ENCODE data around the gene LARP4B.

LARP4B gene

DNA sequence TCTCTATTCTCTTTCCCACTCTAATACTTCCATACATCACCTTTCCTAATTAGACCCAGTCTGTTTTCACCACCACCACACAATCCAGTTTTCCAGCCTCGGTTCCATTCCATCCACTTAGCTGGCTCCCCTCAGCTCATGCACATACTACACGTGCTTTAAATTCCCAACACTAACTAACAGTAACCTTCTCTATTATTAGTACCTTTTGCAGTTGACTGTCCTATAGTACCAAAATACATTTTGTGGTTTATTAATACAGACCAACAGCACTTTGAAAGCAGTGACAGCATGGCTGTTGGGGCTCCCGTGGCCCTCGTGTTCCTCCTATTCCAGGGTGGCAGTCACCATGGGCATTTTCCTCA is 64.9 kb downstream of the LARP4B start:
- no peak for DNase-seq (ENCODE audit: low read depth)

DNA sequence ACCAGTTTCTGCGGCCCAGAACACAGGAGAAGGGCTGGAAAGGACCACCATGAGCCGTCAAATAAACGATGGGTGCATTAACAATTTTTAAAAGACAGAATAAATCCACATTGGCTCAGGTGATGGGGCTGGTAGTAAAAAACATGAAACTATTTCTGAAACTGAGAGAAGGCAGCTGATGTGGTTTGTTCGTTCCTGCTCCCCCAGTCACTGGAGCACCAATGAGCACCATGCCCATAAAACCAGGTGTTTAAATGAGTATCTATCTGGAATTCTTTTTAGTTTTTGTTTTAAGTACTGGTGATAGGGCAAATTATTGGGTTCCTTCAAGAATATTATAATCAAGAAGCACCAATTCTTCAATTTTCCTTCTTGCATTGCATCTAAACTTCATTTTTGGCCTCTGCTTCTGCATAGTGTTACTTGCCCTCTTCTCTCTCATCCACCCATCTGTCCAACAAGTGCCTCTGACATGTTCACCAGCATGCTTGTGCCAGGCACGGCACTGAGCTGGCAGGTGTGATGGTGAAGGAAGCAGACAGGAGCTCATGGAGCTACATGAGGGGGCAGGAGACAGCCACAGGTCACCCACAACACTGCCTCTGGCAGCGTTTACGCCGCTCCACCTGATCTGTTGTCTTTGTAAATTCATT is 65.5 kb downstream of the LARP4B start:
- DNase-seq (ENCODE audit: low read depth): no peak

DNA sequence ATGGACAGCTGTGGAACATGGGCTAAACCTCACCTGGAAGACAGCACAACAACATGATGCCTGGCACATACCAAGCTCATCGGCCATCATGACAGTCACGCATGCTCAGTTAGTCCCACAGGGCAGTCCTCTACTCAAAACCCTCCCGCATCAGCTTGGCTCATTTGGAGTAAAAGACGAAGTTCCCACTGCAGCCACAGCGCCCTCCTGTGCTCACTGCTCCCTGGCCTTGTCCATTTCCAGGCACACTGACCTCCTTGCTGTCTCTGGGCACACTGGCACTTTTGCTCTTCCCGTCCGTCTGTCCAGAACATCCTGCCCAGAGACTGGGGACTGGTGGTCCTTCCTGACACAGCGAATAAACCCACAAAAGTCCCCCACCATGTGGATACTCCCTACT is 66.2 kb downstream of the LARP4B start:
- DNase-seq (ENCODE audit: low read depth): no peak

DNA sequence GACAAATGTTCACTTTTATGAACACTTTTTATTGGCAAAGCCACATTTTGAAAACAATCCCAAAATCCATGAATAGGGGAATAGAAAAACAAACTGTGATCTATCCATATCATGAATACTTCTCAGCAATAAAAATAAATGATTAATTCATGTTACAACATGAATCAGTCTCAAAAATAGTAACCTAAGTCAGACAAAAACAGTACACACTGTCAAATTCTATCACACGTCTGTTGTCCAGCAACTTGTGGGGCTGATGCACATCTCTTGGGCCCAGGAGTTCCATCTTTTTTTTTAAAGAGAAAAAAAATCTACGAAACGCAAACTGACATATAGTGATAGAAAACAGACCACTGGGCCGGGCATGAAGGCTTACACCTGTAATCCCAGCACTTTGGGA is 71.0 kb downstream of the LARP4B start:
- peak; percentile 17 for DNase-seq (ENCODE audit: low read depth)

DNA sequence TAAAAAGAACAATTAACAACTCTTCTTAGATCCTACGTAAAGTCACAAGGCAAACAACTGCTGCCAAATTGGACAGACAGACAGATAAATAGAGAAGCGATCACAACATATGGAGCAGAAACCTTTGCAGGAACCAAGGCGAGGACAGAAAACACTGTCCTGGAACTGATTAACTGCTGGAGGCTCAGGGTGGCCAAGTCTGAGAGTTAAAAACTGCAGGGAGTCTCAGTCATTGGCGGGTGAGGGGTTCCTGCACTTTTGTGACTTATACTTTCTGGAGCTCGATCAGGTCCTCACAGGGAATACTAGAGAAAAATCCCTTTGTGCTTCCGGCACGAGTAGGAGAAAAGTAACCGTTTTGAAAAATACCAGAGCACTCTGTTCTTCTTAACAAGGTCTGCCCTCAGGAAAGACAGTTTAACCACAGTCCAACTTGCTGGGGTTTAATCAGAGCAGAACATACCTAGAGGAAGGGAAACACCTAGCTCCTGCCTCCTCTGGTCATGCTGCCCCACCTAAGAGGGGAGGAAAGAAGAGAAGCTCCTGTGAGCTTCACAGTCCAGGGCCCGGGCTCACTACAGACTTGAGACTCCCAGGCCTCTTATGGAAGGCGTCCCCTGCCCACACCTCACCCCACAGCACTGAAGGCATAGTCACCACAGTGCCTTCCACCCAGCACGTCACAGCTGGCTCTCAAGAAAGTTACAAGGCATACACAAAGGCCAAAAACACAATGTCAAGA is 74.9 kb downstream of the LARP4B start:
- DNase-seq (ENCODE audit: low read depth): no peak

DNA sequence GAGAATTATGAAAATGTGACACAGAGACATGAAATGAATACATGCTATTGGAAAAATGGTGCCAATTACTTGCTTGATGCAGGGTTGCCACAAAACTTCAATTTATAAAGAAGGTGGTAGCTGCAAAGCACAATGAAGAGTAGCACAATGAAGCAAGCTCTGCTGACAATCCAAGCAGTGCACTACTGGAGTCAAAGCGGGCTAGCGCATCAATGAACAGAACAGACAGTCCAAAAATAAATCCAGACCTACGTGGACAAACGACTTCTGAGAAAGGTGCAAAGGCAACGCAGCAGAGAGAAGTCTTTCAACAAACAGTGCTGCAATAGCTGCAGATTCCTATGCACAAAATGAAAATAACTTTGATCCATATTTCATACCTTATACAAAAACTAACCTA is 75.8 kb downstream of the LARP4B start:
- no peak for DNase-seq (ENCODE audit: low read depth)

DNA sequence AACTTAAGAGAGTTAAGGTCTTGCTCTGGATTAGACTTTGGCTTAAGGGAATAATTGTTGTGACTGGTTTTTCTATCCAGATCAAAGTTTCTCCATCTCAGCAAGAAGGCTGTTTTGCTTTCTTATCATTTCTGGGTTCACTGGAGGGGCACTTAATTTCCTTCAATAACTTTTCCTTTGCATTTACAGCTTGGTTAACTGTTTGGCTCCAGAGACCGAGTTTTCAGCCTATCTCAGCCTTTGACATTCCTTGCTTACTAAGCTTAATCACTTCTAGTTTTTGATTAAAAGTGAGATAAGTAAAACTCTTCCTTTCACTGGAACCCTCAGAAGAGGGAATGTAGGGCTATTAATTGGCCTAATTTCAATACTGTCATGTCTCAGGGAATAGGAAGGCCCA is 76.4 kb downstream of the LARP4B start:
- DNase-seq (ENCODE audit: low read depth): no peak

DNA sequence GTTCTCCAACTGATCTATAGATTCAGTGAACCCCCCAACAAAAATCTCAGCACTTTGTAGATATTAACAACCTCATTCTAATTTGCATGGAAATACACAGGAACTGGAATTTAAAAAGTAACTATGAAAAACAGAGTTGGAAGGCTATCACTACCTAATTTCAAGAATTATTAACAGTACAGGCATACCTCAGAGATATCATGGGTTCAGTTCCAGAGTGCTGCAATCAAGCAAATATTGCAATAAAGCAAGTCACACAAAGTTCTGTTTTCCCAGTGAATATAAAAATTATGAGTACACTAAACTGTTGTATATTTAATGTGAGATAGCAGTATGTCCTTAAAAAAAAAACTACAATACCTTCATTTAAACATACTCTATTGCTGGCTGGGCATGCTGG is 78.5 kb downstream of the LARP4B start:
- DNase-seq (ENCODE audit: low read depth): no peak

DNA sequence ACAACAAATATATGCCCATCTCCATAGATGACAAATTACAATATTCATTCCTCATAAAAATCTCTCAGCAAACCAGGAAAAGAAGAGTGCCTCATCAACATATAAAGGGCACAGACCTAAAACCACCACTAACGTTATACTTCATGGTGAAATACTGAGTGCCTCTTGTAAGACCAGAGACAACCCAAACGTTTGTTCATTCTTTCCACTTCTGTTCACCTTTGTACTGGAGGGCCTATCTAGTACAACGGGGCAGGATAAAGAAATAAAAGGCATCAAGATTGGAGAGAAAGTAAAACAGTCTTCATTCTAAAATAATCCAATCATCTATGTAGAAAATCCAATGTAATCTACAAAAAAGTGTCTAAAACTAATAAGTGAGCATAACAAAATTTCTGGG is 79.1 kb downstream of the LARP4B start:
- no peak for DNase-seq (ENCODE audit: low read depth)

DNA sequence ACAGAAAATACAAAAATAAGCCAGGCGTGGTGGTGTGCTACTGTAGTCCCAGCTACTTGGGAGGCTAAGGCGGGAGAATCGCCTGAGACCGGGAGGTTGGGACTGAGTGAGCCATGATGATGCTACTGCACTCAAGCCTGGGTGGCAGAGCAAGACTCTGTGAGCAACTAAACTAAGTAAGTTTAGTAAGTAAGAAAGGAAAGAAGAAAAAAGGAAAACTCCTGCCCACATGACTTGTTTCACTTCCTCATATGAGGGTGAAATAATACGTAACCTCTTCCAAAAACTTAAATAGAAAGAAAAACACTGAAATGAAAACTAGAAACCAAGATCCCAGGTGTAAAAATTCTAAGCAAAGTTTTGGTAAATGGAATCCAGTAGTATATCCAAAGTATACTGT is 79.6 kb downstream of the LARP4B start:
- no peak for DNase-seq (ENCODE audit: low read depth)

DNA sequence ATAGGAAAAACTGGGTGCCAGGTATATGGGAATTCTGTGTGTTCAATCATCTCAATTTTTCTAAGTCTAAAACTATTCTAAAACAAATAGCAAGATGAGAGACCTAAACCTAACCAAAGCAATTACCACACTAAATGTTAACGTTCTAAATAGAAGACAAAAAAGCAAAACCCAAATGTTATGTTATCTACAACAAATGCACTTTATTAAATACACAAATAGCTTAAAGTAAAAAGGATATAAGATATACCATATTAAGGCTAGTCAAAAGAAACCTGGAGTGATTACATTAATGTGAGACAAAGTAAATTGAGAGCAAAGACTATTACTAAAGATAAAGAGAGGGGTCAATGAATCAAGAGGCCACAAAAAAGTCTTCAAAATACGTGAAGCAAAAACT is 81.4 kb downstream of the LARP4B start:
- DNase-seq (ENCODE audit: low read depth): no peak

DNA sequence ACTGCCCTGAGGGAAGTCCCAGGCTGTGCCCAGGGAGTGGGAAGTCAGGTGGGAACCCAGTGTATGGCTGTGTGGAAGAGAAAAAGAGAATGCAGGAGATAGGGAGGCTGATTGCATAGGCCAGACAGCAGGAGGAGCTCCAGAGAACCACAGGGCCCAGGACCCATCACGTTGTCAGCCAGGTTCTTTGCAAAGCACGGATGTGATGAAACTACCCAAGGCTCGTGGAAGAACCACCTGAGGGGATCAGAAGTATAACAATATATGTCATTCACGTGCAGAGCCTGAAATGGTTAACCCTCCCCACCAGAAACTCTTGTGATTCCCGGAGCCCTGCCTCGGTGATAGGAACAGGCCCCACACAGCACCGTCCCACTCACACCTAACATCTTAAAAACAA is 83.6 kb downstream of the LARP4B start:
- no peak for DNase-seq (ENCODE audit: low read depth)

DNA sequence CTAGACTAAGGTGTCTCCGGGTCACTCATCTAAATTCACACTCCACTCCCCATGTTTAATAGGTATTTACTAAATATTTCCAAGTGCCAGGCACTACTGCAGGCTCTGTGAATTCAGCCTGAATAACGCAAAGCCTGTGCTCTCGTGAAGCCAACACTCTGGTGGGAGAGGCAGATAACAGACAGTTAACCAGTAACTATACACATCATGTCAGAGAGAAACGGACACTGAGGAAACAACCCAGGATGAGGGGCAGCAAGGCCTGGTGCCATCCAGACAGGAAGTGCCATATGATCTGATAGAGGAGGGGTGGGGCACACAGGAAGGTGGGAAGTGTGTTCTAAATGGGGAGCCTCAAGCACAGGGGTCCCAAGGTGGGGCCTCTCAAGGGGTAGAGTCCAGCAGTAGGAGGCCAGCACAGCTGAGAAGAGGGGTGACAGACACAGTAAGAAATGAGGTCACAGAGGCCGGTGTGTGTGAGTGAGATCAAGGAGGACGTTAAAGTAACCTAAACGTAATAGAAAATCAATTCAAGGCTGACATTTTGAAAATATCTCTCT is 85.3 kb downstream of the LARP4B start:
- DNase-seq (ENCODE audit: low read depth): no peak

DNA sequence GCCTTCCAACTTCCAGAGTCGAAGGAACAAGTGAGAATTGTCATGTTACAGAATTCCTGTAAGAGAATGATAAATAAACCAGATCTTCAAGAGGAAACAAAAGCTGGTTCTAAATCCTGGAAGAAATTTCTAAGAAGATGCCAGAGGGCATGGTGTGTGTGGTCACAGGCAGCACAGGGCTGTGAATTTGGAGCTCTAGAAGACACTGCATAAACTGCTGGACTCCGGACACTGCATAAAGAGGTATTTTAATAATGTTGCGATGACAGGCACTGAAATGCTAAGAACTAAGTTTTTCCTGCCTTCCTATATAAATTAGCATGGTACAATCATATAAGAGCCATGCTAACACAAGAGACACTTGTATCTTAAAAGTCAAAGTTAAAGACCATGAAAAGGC is 86.0 kb downstream of the LARP4B start:
- DNase-seq (ENCODE audit: low read depth): no peak

DNA sequence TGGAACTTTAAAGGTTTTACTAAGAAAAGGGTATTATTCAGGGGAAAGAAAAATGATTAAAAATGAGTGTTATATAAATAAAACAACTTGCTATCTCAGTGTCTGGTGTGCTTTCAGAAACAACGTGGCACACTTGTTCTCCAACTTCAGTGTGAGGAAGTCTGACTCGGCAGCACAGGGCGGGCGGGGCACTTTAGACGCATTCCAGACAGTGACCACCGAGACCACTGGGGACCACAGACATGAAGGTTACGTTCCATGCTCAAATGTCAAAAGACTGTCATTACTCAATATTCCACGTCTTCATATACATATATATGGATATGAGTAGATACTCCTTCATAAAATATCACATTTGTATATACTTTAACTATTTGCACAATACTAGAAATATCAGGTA is 87.0 kb downstream of the LARP4B start:
- no peak for DNase-seq (ENCODE audit: low read depth)

DNA sequence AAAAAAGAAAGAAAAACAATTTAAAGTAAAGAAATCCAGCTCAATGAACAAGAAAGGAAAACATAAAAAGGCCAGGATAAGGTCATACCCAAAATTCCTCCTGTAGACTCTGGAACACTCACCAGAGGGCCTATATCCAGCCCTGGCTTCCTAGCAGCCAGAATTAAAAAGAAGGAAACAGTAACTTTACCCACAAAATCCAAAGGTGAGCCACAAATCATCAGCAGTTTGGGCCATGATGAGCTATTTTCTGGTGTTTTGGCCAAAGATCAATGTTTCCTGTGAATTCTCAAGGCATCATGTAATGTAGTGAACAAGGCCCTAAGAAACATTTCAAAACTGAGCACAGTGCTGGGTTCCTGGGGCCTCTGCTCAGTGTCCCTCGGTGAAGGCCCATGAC is 87.8 kb downstream of the LARP4B start:
- DNase-seq (ENCODE audit: low read depth): no peak

DNA sequence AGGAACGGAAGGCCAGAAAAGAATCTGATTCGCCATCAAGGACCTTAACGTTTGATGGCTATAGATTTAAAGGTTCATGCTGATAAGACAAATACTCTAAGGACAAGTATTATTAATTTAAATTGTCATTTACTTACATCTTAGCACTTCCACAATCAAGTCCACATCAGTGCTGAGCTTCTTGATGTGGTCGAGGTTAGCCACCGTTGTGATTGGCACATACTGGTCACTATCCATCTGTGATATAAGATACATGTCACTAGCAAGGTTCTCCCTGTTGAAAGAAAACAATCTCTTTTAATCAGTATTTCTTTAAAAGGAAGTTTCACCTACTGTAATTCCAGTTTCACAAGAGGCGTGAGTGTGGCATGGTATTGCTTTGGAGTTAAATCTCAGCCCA is 88.7 kb downstream of the LARP4B start:
- no peak for DNase-seq (ENCODE audit: low read depth)

DNA sequence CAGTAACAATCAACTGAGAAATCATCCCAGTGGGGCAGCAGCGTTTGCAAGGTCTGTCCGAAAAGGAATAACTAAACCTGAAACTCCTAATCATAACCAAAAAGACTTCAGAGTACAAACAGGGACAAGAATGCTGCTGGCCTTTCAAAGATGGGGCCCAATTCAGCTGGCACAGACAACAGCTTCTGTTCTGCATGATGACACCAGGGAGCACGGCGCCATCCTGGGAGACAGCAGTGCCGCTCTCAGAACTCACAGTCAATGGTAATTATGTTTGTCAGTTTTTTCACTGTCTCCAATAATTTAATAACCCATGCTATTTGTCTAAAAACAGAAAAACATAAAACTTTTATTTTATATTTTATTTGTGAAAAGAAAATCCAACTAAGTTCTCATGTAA is 90.0 kb downstream of the LARP4B start:
- no peak for DNase-seq (ENCODE audit: low read depth)

DNA sequence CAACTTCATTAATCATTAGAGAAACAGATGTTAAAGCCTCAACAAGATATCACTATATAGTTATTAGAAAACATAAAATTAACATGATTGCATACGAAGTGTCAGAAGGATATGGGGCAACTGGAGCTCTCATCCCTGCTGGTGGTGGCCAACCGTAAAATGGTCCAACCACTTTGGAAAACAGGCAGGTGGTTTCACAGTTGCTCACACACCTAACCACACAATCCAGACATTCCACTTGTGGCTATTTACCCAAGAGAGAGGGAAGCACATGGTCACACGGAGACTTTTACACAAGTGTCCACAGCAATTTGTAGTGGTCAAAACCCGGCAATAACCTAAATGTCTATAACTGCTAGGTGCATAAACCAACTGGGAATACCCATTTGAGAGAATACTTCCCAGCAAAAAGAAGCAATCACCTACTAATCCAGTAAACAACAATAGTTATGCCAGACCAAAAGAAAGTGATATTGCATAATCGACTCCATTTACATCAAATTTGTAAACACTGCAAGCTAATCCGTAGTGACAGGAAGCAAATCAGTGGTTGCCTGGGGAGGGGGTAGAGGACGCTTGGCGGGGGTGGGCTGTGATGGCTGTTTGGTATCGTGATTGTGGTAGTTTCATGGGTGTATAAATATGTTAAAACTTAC is 91.8 kb downstream of the LARP4B start:
- no peak for DNase-seq (ENCODE audit: low read depth)

DNA sequence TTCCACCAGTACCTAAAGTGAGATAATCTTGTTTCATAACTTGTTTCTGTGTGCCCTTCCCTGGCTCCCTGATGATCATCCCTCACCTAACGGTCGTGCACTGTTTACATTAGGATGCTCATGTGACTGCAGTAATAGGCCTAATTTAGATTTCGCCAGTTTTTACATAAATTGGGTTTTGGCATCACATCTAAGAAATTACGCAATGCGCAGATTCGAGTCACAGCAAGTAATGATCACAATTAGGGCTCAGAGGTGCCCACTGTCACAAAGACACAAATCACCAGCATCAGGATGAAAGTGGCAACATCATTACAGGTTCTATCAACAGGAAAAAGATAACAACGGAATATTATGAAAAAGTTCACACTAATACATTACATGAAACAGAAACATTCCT is 94.7 kb downstream of the LARP4B start:
- DNase-seq (ENCODE audit: low read depth): no peak

DNA sequence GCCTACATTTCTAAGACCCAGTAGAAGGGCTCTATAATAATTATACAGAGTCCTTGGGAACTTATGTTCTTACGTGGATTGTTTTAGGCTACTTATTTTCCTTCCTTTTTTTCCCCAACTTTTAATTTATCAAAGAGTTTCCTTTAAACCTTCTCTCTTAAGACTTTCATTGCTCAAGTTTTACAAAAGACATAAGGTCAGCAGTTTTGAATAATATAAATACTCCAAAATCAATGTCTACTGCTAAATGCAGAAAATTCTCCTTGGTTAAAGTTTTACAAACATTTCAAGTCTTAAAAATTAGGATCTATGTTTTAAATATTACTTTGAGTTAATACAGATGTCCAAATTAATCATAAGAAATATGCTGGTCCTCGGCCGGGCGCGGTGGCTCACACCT is 97.0 kb downstream of the LARP4B start:
- no peak for DNase-seq (ENCODE audit: low read depth)

DNA sequence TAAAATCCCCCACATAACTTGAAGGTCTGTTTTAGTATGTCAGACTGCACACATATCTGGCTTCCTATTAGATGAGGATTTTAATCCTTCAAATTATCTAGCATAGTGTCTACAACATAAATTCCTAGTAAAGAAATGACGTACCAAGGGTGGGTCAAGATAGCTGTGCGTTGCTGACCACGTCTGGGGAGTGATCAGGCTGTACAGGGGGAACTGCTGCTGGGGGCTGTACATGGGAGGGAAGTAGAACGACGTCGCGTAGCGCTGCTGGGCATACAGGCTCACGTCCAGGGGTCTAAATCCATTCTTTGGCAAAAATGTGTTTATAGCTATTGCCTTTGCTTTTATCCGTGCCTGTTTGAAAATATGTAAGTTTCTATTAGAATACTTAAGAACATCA is 102.3 kb downstream of the LARP4B start:
- DNase-seq (ENCODE audit: low read depth): no peak

DNA sequence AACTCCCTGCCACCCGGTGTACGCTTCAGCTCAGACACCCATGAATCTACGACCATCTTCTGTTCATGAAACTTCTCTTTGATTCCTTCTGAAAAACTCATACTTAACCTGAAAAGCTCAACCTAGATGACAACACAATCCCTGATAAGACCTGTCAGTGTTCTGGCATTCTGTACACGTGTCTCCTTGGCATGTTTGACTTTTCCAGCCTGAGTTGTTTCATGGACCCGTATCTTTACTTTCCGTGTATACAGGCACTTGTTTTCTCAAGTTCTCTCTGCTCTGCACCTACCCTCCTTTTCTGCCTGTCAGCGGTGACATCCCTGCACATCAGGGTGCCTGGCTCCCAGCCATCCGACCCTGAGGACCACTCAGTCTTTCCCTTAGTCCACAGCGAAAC is 103.3 kb downstream of the LARP4B start:
- no peak for DNase-seq (ENCODE audit: low read depth)

All from GM04504 (cell line).